Stomach smooth muscle (tissue), 2 donors: ENCODE data around the gene BICC1.

Experiments
- H3K27ac ChIP-seq: one replicate; pipeline ENCODE4 v1.7.0; 2013; ENCODE audit warnings: mild to moderate bottlenecking, low read length, inconsistent platforms
- H3K27me3 ChIP-seq, 2 donors: one replicate each; pipeline ENCODE4 v1.7.0; 2013; ENCODE audit warnings: low read length in 2 of 2; ENCODE audit not compliant: insufficient read depth in 2 of 2, control insufficient read depth in 1 of 2
- H3K36me3 ChIP-seq, 2 donors: one replicate each; pipeline ENCODE4 v1.7.0; 2013; ENCODE audit warnings: low read length in 2 of 2; ENCODE audit not compliant: control insufficient read depth in 2 of 2, insufficient read depth in 2 of 2
- H3K4me1 ChIP-seq: one replicate; pipeline ENCODE4 v1.7.0; 2013; ENCODE audit warnings: low read length; ENCODE audit not compliant: control insufficient read depth, insufficient read depth
- H3K4me3 ChIP-seq, 2 donors: one replicate each; pipeline ENCODE4 v1.7.0; 2013; ENCODE audit warnings: low read length in 2 of 2
- H3K9ac ChIP-seq, 2 donors: one replicate each; pipeline ENCODE4 v1.7.0; 2013; ENCODE audit warnings: low read length in 2 of 2, mild to moderate bottlenecking in 1 of 2
- H3K9me3 ChIP-seq, 2 donors: one replicate each; pipeline ENCODE4 v1.7.0; 2013; ENCODE audit warnings: low read length in 2 of 2; ENCODE audit not compliant: control insufficient read depth in 2 of 2
- donor health status: healthy.
- donor health status: Pancreatic carcinoma.

Gene BICC1

GRCh38 chr10:58779594-58779993 lies 266.9 kb downstream of the BICC1 start:
- Histone ChIP-seq H3K9me3 (no peaks in the 10 kb centered on the region), H3K4me1 (no peaks in the 10 kb centered on the region), H3K4me3 (no peak overlapping the region), H3K27ac (no peak overlapping the region), H3K9ac (no peak overlapping the region), H3K36me3 (no peaks in the 10 kb centered on the region), H3K27me3 (no peaks in the 10 kb centered on the region)

GRCh38 chr10:58780476-58780875 lies 267.8 kb downstream of the BICC1 start:
- H3K36me3 ChIP-seq: no peaks in the 10 kb centered on the region
- no peaks in the 10 kb centered on the region for H3K9me3 ChIP-seq
- H3K27me3 ChIP-seq: no peaks in the 10 kb centered on the region
- H3K4me1 ChIP-seq: no peaks in the 10 kb centered on the region
- H3K9ac ChIP-seq: no peak overlapping the region
- H3K27ac ChIP-seq: no peak overlapping the region
- H3K4me3 ChIP-seq: no peak overlapping the region

GRCh38 chr10:58781873-58782488 lies 269.3 kb downstream of the BICC1 start:
- Histone ChIP-seq H3K27me3 (no peaks in the 10 kb centered on the region), H3K9ac (no peak overlapping the region), H3K4me1 (no peaks in the 10 kb centered on the region), H3K27ac (no peak overlapping the region), H3K36me3 (no peaks in the 10 kb centered on the region), H3K4me3 (no peak overlapping the region), H3K9me3 (no peaks in the 10 kb centered on the region)

GRCh38 chr10:58782876-58783851 lies 270.5 kb downstream of the BICC1 start:
- Histone ChIP-seq H3K9ac (no peak overlapping the region), H3K4me3 (no peak overlapping the region), H3K27ac (no peak overlapping the region), H3K9me3 (no peaks in the 10 kb centered on the region), H3K36me3 (no peaks in the 10 kb centered on the region), H3K27me3 (no peaks in the 10 kb centered on the region), H3K4me1 (no peaks in the 10 kb centered on the region)

GRCh38 chr10:58784361-58784760 lies 271.7 kb downstream of the BICC1 start:
- no peaks in the 10 kb centered on the region for H3K36me3 ChIP-seq
- H3K4me3 ChIP-seq: no peak overlapping the region
- no peaks in the 10 kb centered on the region for H3K4me1 ChIP-seq
- no peak overlapping the region for H3K9ac ChIP-seq
- H3K27me3 ChIP-seq: no peaks in the 10 kb centered on the region
- H3K27ac ChIP-seq: no peak overlapping the region
- H3K9me3 ChIP-seq: no peaks in the 10 kb centered on the region

GRCh38 chr10:58785354-58785753 lies 272.7 kb downstream of the BICC1 start:
- no peak overlapping the region for H3K9ac ChIP-seq
- H3K9me3 ChIP-seq: no peaks in the 10 kb centered on the region
- no peaks in the 10 kb centered on the region for H3K36me3 ChIP-seq
- no peak overlapping the region for H3K4me3 ChIP-seq
- H3K4me1 ChIP-seq: no peaks in the 10 kb centered on the region
- H3K27me3 ChIP-seq: no peaks in the 10 kb centered on the region
- H3K27ac ChIP-seq: no peak overlapping the region

- H3K4me1 ChIP-seq: no peaks in the 10 kb centered on the region
- no peaks in the 10 kb centered on the region for H3K27me3 ChIP-seq
- no peak overlapping the region for H3K27ac ChIP-seq
- H3K9me3 ChIP-seq: no peaks in the 10 kb centered on the region
- no peaks in the 10 kb centered on the region for H3K36me3 ChIP-seq
- H3K9ac ChIP-seq: no peak overlapping the region
- no peak overlapping the region for H3K4me3 ChIP-seq
These were observed 278.5 kb downstream of the BICC1 start for GRCh38 chr10:58791137-58791536.

- Histone ChIP-seq H3K9ac (no peak overlapping the region), H3K4me3 (no peak overlapping the region), H3K27me3 (no peaks in the 10 kb centered on the region), H3K36me3 (no peaks in the 10 kb centered on the region), H3K27ac (no peak overlapping the region), H3K4me1 (no peaks in the 10 kb centered on the region), H3K9me3 (no peaks in the 10 kb centered on the region)
These were observed 282.9 kb downstream of the BICC1 start for GRCh38 chr10:58795560-58795959.

GRCh38 chr10:58796242-58796641 lies 283.6 kb downstream of the BICC1 start:
- Histone ChIP-seq H3K4me1 (no peaks in the 10 kb centered on the region), H3K9ac (no peak overlapping the region), H3K36me3 (no peaks in the 10 kb centered on the region), H3K4me3 (no peak overlapping the region), H3K27ac (no peak overlapping the region), H3K9me3 (no peaks in the 10 kb centered on the region), H3K27me3 (no peaks in the 10 kb centered on the region)

GRCh38 chr10:58796824-58797223 lies 284.2 kb downstream of the BICC1 start:
- Histone ChIP-seq H3K27ac (no peak overlapping the region), H3K4me1 (no peaks in the 10 kb centered on the region), H3K9ac (no peak overlapping the region), H3K36me3 (no peaks in the 10 kb centered on the region), H3K9me3 (no peaks in the 10 kb centered on the region), H3K27me3 (no peaks in the 10 kb centered on the region), H3K4me3 (no peak overlapping the region)

- Histone ChIP-seq H3K27me3 (no peaks in the 10 kb centered on the region), H3K27ac (no peak overlapping the region), H3K36me3 (no peaks in the 10 kb centered on the region), H3K4me3 (no peak overlapping the region), H3K9ac (no peak overlapping the region), H3K9me3 (no peaks in the 10 kb centered on the region), H3K4me1 (no peaks in the 10 kb centered on the region)
These were observed 284.7 kb downstream of the BICC1 start for GRCh38 chr10:58797356-58797755.
